Muscle layer of duodenum (tissue), 2 donors: Measurements from ENCODE around the gene KIF21A.
"Not testable (repeated sequence)": the region's sequence is repeated elsewhere in the genome, so short reads cannot be mapped to it uniquely, and the experiment has no call there.

ENCODE experiments used
- H3K27ac ChIP-seq: one replicate; pipeline ENCODE4 v1.7.0; 2013; ENCODE audit warnings: mild to moderate bottlenecking, low read length
- H3K27me3 ChIP-seq: one replicate; pipeline ENCODE4 v1.7.0; 2013; ENCODE audit warnings: low read depth, mild to moderate bottlenecking, control low read depth, low read length
- H3K36me3 ChIP-seq, 2 donors: one replicate each; pipeline ENCODE4 v1.7.0; 2013; ENCODE audit warnings: low read length in 2 of 2, control low read depth in 1 of 2, mild to moderate bottlenecking in 1 of 2; ENCODE audit not compliant: insufficient read depth in 2 of 2, control insufficient read depth in 1 of 2
- H3K4me1 ChIP-seq, 2 donors: one replicate each; pipeline ENCODE4 v1.7.0; 2013; ENCODE audit warnings: low read length in 2 of 2, mild to moderate bottlenecking in 2 of 2, control low read depth in 1 of 2, moderate library complexity in 1 of 2; ENCODE audit not compliant: insufficient read depth in 2 of 2, control insufficient read depth in 1 of 2
- H3K4me3 ChIP-seq, 2 donors: one replicate each; pipeline ENCODE4 v1.7.0; 2013; ENCODE audit warnings: low read length in 2 of 2, low read depth in 1 of 2, mild to moderate bottlenecking in 1 of 2
- H3K9me3 ChIP-seq, 2 donors: one replicate each; pipeline ENCODE4 v1.7.0; 2013; ENCODE audit warnings: low read length in 2 of 2, control low read depth in 1 of 2, mild to moderate bottlenecking in 1 of 2; ENCODE audit not compliant: control insufficient read depth in 1 of 2
- donor health status: healthy.

The KIF21A gene

GRCh38 chr12:39443081-39443928, at the start of gene KIF21A:
Gene KIF21A, minus strand, starts transcription at chr12:39443120. Its CDS starts 150 bp downstream, at chr12:39442970.
- Histone ChIP-seq H3K4me3 (peak within 1 kb of the TSS; percentile 86 to 94), H3K9me3 (no peaks in the 10 kb centered on the region), H3K27me3 (no peaks in the 10 kb centered on the region), H3K36me3 (no peaks in the 10 kb centered on the region), H3K27ac (peak within 1 kb of the TSS; percentile 69), H3K4me1 (peaks cover 0 to 5% of the 10 kb centered on the region in 2 donors)

- no peak overlapping the region for H3K4me3 ChIP-seq
Observed at GRCh38 chr12:39490500-39491282, 47.8 kb upstream of the KIF21A start.

DNA sequence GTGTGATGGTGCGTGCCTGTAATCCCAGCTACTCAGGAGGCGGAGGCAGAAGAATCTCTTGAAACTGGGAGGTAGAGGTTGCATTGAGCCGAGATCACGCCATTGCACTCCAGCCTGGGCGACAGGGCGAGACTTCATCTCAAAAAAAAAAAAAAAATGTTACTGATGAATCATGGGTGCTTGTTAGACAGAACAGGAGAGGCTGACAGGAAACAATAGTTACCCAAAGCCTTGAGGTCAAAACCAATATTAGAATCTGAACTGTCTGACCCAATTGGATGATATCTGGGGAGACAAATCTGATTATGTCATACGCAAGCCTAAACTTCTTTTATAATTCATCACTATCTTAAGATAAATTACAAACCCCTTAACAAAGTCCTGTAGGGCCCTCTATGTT, 40.7 kb upstream of the KIF21A start:
- no peak overlapping the region for H3K4me3 ChIP-seq
- no peaks in the 10 kb centered on the region for H3K27me3 ChIP-seq
- H3K36me3 ChIP-seq = no peaks in the 10 kb centered on the region
- H3K4me1 ChIP-seq = no peaks in the 10 kb centered on the region
- no peak overlapping the region for H3K27ac ChIP-seq
- no peaks in the 10 kb centered on the region for H3K9me3 ChIP-seq

More at GRCh38 chr12:39490500-39491282, 47.8 kb upstream of the KIF21A start:
- no peaks in the 10 kb centered on the region for H3K27me3 ChIP-seq
- H3K9me3 ChIP-seq = no peaks in the 10 kb centered on the region
- no peaks in the 10 kb centered on the region for H3K4me1 ChIP-seq
- H3K36me3 ChIP-seq = no peaks in the 10 kb centered on the region
- no peak overlapping the region for H3K27ac ChIP-seq

DNA sequence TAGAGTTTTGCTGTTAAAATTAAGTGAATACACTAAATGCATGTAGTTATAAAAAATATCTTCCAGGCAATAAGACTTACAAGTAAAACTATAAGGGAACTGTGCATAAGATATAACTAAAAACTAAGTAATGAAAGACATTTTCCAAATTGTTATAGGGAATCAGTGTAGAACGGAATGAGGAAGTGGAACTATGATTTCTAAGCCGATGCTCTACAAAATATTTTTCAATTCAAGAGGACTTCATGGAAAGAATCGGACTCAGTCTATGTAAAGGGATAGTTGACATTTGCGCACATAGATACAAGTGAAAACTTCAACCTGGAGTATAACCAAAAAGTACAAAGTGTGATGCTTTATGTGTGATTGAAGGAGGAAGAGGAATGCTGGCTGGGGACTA, 40.1 kb upstream of the KIF21A start:
- H3K27ac ChIP-seq = no peak overlapping the region
- no peak overlapping the region for H3K4me3 ChIP-seq
- no peaks in the 10 kb centered on the region for H3K9me3 ChIP-seq
- H3K4me1 ChIP-seq = no peaks in the 10 kb centered on the region
- H3K27me3 ChIP-seq = no peaks in the 10 kb centered on the region
- H3K36me3 ChIP-seq = no peaks in the 10 kb centered on the region

GRCh38 chr12:39476894-39477293, 34.0 kb upstream of the KIF21A start:
- Histone ChIP-seq H3K27ac (no peak overlapping the region), H3K4me3 (no peak overlapping the region), H3K36me3 (no peaks in the 10 kb centered on the region), H3K4me1 (no peaks in the 10 kb centered on the region), H3K27me3 (no peaks in the 10 kb centered on the region), H3K9me3 (no peaks in the 10 kb centered on the region)

- Histone ChIP-seq H3K27ac (no peak overlapping the region), H3K4me3 (no peak overlapping the region), H3K9me3 (no peaks in the 10 kb centered on the region), H3K4me1 (no peaks in the 10 kb centered on the region), H3K27me3 (no peaks in the 10 kb centered on the region), H3K36me3 (no peaks in the 10 kb centered on the region)
Observed at GRCh38 chr12:39476121-39476520, 33.2 kb upstream of the KIF21A start.

DNA sequence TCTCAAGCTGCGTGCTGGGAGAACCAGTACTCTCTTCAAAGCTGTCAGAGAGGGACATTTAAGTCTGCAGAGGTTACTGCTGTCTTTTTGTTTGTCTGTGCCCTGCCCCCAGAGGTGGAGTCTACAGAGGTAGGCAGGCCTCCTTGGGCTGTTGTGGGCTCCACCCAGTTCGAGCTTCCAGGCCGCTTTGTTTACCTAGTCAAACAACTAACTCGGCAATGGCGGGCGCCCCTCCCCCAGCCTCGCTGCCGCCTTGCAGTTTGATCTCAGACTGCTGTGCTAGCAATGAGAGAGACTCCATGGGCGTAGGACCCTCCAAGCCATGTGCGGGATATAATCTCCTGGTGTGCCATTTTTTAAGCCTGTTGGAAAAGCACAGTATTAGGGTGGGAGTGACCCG, 32.2 kb upstream of the KIF21A start:
- H3K27ac ChIP-seq, H3K9me3 ChIP-seq, H3K4me1 ChIP-seq, H3K36me3 ChIP-seq, H3K27me3 ChIP-seq, H3K4me3 ChIP-seq: not testable (repeated sequence)

DNA sequence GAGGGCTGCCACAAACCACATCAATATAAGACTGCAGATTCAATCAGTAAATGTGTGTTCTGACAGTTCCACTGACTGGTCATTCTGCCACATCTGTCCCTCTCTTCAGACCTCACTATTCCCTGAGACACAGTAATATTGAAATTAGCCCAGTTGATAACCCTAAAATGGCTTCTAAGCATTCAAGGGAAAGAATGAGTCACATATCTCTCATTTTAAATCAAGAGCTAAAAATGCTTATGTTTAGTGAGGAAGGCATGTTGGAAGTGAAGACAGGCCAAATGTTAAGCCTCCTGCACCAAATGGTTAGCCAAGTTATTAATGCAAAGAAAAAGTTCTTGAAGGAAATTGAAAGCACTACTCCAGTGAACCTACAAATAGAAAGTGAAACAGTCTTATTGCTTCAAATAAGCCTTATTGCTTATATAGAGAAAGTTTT, 24.5 kb upstream of the KIF21A start:
- Histone ChIP-seq H3K36me3 (no peaks in the 10 kb centered on the region), H3K9me3 (no peaks in the 10 kb centered on the region), H3K27ac (no peak overlapping the region), H3K4me1 (no peaks in the 10 kb centered on the region), H3K27me3 (no peaks in the 10 kb centered on the region), H3K4me3 (peak overlapping the region in 1 of 2 donors; percentile 23)

DNA sequence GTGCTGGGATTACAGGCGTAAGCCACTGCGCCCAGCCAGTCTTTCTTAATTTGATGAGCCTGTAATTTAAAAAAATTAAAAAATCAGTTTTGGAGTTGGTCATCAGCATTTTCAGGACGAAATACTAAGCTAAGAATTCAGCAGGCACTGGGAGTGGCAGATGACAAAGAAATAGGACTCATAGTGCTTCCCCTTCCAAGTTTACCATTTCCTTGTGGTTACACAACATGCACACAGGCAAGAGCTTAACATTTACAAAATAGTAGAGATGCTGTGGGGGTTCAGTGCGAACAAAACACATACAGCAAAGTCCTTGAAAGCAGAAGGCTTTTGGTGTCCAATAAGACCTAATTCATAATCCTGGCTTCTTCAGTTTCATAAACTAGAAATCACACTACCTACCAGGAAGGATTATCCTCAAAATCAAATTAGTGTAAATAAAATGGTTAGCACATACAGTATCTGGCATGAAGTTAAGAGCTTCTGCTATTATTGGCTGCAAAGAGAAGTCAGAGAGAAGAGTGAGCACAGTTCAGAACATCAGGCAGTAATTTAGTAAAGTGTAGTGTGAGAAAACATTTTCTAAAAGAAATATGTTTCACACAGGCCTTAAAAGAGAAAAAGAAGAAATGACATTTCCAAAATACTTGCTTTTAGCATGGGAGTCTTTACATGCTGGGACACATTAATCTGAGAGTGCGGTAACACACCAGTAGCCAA, 22.2 kb upstream of the KIF21A start:
- Histone ChIP-seq H3K9me3 (no peaks in the 10 kb centered on the region), H3K36me3 (no peaks in the 10 kb centered on the region)

DNA sequence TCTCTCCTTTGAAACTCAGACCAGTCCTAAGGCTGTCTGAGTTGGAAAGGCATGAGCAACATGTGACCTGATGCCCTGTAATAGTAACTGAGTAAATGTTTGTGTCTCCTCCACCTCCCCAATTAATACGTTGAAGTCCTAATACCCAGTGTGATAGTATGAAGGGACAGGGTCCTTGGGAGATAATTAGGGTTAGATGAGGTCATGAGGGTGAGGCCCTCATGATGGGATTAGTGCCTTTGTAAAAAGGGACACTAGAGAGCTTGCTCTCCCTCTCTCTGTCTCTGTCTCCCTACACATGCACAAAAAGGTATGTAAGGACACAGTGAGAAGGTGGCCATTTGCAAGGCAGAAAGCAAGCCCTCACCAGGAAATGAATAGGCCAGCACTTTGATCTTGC, 18.1 kb upstream of the KIF21A start:
- H3K4me1 ChIP-seq = no peaks in the 10 kb centered on the region
- no peak overlapping the region for H3K27ac ChIP-seq

More for the DNA sequence above, 22.2 kb upstream of the KIF21A start:
- H3K27me3 ChIP-seq = no peaks in the 10 kb centered on the region
- no peaks in the 10 kb centered on the region for H3K4me1 ChIP-seq
- no peak overlapping the region for H3K27ac ChIP-seq
- H3K4me3 ChIP-seq = no peak overlapping the region

GRCh38 chr12:39459027-39459434, 16.1 kb upstream of the KIF21A start:
- Histone ChIP-seq H3K36me3 (no peaks in the 10 kb centered on the region), H3K4me3 (no peak overlapping the region), H3K27me3 (no peaks in the 10 kb centered on the region), H3K27ac (no peak overlapping the region), H3K9me3 (no peaks in the 10 kb centered on the region), H3K4me1 (no peaks in the 10 kb centered on the region)

More for the DNA sequence above, 18.1 kb upstream of the KIF21A start:
- Histone ChIP-seq H3K4me3 (no peak overlapping the region), H3K27me3 (no peaks in the 10 kb centered on the region), H3K9me3 (no peaks in the 10 kb centered on the region), H3K36me3 (no peaks in the 10 kb centered on the region)
